IMR-90 (cell line): ENCODE results near the gene TULP3.

ENCODE experiments used
- CEBPB ChIP-seq: IDR thresholded peaks from 2 replicates; pipeline ENCODE4 v1.6.1; 2012; ENCODE audit warnings: low read depth, low read length, improper control_type of control experiment
- CTCF ChIP-seq: conservative IDR thresholded peaks from 2 replicates; pipeline ENCODE4 v1.5.1; 2012; ENCODE audit warnings: mild to moderate bottlenecking, low read depth, low read length, improper control_type of control experiment
- POLR2A ChIP-seq: IDR thresholded peaks from 2 replicates; pipeline ENCODE4 v1.6.1; 2012; ENCODE audit warnings: mild to moderate bottlenecking, low read depth, low read length
- RAD21 ChIP-seq: IDR thresholded peaks from 2 replicates; pipeline ENCODE4 v1.6.1; 2012; ENCODE audit warnings: low read length, improper control_type of control experiment
- RCOR1 ChIP-seq: IDR thresholded peaks from 2 replicates; pipeline ENCODE4 v1.6.1; 2012; ENCODE audit warnings: mild to moderate bottlenecking, low read length, improper control_type of control experiment; ENCODE audit not compliant: insufficient replicate concordance
- RFX5 ChIP-seq: IDR thresholded peaks from 2 replicates; pipeline ENCODE4 v1.8.0; 2012; ENCODE audit warnings: low read depth, mild to moderate bottlenecking, low read length, moderate library complexity
- SMC3 ChIP-seq: fragments of 150-350 bp; IDR thresholded peaks from 2 replicates; pipeline ENCODE4 v1.6.1; 2016; ENCODE audit warnings: low read depth, mild to moderate bottlenecking, antibody characterized with exemption, low read length, moderate library complexity
- TF ChIP-seq, protein P1 (sequence below): fragments of 150-350 bp; IDR thresholded peaks from 2 replicates; pipeline ENCODE4 v1.6.1; 2017; ENCODE audit warnings: mild to moderate bottlenecking, antibody characterized with exemption, low read length, low read depth

GRCh38 chr12:2900642-2901041 lies 10.0 kb downstream of the TULP3 start:
- no peak for TF ChIP-seq CTCF
- TF ChIP-seq CEBPB: no peak
- no peak for TF ChIP-seq POLR2A
- TF ChIP-seq RFX5: no peak
- TF ChIP-seq, protein P1, sequence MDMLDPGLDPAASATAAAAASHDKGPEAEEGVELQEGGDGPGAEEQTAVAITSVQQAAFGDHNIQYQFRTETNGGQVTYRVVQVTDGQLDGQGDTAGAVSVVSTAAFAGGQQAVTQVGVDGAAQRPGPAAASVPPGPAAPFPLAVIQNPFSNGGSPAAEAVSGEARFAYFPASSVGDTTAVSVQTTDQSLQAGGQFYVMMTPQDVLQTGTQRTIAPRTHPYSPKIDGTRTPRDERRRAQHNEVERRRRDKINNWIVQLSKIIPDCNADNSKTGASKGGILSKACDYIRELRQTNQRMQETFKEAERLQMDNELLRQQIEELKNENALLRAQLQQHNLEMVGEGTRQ: no peak
- TF ChIP-seq RAD21: no peak
- no peak for TF ChIP-seq RCOR1
- TF ChIP-seq SMC3: no peak
